Pulmonary artery endothelial cell (primary cell): ENCODE results near the gene CLPTM1L. TPM values are rescaled to one million over a fixed set of nuclear protein-coding genes. Genes with fewer than 3 reads are reported as not detected.
"Not testable (repeated sequence)": the region's sequence is repeated elsewhere in the genome, so short reads cannot be mapped to it uniquely, and the experiment has no call there.

Experiments used
- DNase-seq: peaks from one replicate; pipeline ENCODE4 v3.0.0-alpha.2; 2011; ENCODE audit warnings: low read depth, low spot score
- total RNA-seq: library from RNA; depleted of rRNA; stranded (reverse); fragments of >200 nt; gene quantifications from 2 replicates; pipeline ENCODE4 v1.2.3, GENCODE V29; 2014

CLPTM1L gene
- total RNA-seq, 1 donor from 2014 or later = 343 TPM

- not testable (repeated sequence) for DNase-seq
Observed at GRCh38 chr5:1342711-1343110, 2.2 kb downstream of the CLPTM1L start.

DNA sequence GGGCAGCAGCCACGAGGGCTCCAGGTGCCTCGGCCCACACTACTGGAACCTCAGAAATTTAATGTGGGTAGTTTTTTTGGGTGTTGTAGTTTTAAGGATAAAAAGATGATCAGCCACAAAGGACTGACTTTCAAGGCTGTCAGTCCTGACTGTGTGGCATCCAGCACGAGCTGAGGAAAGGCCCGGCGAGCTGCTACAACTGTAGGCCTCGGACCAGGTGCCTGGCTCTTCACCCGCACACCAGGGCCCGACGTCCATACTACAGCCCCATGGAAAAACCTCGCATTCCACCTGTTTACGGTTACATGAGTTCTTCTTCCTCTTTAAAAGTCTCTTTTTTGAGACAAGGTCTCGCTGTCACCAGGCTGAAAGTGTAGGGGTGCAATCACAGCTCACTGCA, 2.6 kb downstream of the CLPTM1L start:
- DNase-seq = no peak

GRCh38 chr5:1341863-1342262, 3.0 kb downstream of the CLPTM1L start:
- DNase-seq = no peak

- DNase-seq = not testable (repeated sequence)
Observed at GRCh38 chr5:1339818-1340210, 5.1 kb downstream of the CLPTM1L start.

- not testable (repeated sequence) for DNase-seq
Observed at GRCh38 chr5:1339139-1339817, 5.6 kb downstream of the CLPTM1L start.

DNA sequence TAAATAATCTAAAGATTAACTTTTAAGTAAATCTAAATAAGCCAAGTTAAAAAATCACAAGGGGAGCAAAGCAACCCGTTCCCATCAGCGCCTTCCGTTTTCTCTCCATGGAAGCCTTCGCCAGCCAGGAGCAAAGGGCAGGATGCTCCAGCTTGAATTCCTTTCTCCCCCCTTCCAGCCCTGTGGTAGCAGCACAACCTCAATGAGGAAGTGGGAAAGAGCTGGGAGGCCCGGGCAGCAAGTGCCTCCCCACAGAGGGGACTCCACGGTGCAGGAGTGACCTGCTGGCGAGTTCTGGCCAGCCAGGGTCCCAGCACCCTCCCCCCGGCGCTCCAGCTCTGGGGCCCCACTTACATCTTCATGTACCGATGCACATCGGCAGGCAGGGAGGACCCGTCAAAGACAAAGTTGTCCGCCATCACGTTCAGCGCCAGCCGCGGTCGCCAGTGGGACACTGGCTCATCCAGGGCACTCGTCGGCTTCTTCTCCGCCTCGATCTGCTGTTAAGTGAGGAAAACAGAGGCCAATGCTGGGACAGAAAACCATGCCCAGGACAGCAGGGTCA, 6.3 kb downstream of the CLPTM1L start:
- no peak for DNase-seq

DNA sequence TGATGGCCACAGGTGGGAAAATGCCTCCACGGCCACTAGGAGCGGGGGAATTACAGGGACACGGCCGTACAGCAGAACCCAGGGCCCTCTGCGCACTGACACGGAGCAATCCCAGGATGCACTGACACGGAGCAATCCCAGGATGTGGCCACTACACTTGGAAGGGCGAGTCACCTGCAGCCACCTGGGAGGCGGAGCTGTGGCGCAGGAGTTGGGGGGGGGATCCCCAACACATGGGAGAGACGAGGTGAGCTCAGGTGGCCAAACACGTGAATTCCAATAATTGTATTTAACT, 6.8 kb downstream of the CLPTM1L start:
- DNase-seq = no peak

- DNase-seq = no peak
Observed at GRCh38 chr5:1337489-1338195, 7.3 kb downstream of the CLPTM1L start.

DNA sequence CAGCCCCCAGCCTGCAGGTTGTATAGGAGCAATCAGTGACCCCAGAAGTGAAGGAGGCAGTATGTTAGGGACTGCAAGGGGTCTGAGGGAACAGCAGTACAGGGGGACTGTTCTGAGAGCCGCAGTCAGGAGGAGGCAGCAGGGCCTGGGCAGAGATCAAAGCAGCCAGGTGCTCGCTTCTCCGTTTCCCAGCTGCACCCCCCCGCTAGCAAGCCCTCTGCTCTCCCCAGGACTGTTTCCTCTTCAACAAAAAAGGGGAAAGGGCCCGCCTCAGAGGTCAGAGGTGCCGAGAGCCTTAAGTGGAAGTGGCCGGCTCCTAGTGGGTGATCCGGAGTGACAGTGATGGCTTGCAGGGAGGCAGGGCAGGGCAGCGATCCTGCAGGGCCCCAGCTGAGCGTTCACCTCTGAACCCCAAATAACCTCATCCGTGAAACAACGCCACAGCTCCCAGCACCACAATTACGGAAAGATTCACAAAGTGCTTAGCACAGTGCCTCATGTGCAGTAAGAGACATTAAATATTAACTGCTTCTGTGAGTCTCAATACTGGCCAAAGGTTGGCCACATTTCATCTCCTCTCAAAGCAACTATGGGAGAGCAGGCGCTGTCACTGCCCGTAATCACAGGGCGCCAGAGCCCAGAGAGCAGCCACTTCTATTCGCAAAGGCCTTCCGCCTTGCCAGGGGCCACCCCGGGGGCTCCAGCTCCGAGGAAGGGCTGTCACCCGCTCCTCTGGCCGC, 8.0 kb downstream of the CLPTM1L start:
- no peak for DNase-seq

DNA sequence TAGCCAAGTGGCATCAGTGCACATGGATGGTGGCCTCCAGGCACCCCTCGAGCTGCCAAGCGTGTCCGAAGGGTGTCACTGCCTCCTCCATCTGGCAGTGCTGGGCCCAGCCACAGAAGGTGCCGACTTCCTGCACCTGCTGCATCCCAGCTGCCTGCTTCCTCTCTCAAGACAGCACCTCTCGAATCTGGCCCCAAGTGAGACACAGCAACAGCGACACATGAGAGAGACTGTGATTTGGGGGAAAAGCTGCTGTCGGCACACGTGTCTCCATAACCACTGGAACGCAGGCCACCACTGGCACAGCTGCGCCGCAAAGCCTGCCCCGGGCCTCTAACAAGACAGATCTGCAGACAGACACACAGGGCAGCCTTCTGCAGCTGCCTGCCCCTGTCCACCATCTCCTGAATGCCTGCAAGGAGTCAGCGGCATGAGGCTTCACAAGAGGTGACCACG, 8.8 kb downstream of the CLPTM1L start:
- DNase-seq = no peak

- no peak for DNase-seq
Observed at GRCh38 chr5:1335540-1336095, 9.3 kb downstream of the CLPTM1L start.

DNA sequence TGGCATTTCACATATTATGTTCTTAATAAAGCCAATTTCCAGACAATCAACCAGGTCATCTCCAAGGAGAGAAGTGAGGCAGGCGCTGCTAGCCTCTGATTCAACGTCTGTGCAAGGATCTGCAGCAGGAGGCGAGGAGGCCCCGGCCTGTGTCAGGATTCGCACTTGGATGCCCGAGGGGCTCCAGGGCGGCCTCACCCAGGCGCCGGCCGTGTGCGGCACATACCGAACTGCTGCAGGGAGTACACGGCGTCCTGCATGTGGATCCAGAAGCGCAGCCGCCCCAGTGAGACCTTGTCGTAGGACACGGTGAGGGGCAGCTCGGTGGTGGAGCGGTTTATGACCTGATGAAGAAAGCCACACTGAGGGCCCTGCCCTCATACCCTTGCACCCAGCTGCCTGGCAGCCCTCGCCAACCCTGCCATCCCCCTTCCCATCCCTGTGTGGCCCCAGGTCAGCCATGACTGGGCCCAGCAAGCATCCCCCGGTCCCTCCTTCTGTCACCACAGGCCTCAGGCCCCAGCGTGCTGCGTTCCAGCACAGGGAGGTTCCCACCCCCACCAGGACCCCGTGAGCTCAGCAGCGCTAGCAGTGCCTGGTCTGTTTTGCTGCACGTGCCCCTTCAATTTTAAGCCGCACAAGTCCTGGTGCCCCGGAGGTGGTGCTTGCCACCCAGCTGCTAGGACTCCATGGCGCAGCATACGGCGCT, 9.9 kb downstream of the CLPTM1L start:
- DNase-seq = no peak

DNA sequence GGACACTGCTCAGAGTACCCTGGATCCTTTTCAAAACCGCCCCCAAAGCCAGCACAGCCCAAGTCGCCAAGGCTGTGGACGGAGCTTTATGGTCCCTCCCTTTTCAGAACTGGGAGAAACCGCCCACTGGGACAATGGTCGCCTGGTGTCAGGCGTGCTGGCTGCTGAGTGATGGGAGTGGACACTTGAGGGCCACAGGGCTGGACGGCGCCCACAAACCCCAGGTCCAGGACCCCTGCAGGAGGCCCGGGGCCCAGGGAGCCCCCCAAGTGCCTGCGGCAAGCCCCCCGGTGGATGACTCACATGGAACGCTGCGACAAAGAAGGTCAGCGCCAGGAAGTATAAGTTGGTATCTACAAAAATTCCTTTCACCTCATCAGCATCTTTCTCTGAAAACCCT, 10.9 kb downstream of the CLPTM1L start:
- no peak for DNase-seq

- not testable (repeated sequence) for DNase-seq
Observed at GRCh38 chr5:1333286-1333685, 11.6 kb downstream of the CLPTM1L start.

- no peak for DNase-seq
Observed at GRCh38 chr5:1332461-1333001, 12.4 kb downstream of the CLPTM1L start.

DNA sequence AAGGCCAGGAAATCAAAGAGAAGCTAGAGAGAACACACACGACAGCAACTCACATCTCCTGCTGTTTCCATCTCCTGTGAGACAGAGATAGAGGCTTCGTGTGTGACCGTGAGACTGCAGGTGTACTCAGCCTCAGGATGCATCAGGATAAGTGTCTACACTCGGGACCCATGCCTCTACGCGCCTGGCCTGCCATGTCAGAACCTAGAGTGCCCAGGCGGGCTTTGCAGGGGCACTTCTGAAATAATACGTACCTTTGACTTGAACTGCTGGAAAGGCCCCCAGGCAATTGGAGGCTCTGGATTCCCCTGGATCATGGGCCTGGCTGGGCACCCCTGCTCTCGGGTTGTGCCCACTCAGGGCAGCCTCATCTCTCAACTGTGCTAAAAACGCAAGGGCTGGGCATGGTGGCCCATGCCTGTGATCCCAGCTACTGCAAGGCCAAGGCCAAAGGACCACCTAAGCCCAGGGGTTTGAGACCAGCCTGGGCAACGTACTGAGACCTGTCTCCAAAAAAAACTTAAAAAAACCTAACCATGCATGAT, 13.0 kb downstream of the CLPTM1L start:
- DNase-seq = no peak

- DNase-seq = no peak
Observed at GRCh38 chr5:1330847-1331831, 13.8 kb downstream of the CLPTM1L start.

DNA sequence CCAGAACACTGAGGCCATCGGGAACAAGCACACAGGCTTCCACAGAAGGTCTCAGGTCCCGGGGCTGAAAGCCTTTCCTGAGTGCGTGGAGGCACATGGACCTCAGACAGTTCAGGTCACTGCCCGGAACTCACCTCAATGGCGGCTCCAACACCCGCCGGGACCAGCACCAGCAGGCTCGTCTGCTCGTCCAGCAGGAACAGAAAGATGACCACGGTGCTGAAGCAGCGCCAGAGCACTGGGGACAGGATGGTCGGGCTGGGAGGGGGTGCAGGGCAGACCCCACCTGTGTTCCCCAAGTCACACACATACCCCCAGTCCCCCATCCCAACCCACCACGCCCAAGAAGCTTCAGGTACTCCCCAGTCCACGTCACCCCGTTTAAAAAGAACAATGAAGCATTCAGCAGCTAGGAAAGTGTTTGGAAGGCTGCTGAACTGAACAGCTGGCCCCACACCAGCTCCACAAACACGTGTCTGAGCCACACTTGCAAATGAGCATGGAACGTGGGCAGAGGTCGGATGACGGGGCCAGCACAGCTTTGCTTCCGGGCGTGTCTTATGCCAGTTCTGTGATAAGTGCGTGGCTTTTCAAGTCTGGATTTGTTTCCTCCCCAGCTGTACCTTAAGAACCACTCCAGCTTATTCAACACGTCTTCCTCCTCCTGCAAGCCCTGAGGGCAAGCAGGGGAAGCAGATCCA, 14.6 kb downstream of the CLPTM1L start:
- no peak for DNase-seq

GRCh38 chr5:1329111-1329579, 15.8 kb downstream of the CLPTM1L start:
- DNase-seq = no peak
